HCT116 (cell line): ENCODE measurements around the gene EPS8. TPM values are rescaled to one million over a fixed set of nuclear protein-coding genes. Genes with fewer than 3 reads are reported as not detected.
A peak's percentile ranks its signal among the peaks of the same experiment; 100 is the strongest.

Experiments used
- ATAC-seq: fragments of 200-7000 bp; cut with Tn5 transposase; 2 replicates; pipeline ENCODE4 v1.9.1; 2020; ENCODE audit warnings: mild to moderate bottlenecking, moderate library complexity
- BruUV-seq: library from RNA; stranded (reverse); fragments of 400-500 nt; replicated peaks from 2 replicates; lab custom pipeline; 2021; lab: Mats Ljungman, UMichigan
- CTCF ChIA-PET: fragments of 300-600 bp; sonication (Branson Sonifier 250); formaldehyde crosslinking; loops from one replicate; lab custom pipeline; 2021; ENCODE audit warnings: antibody characterized with exemption; lab: Charles Lee
- POLR2A ChIA-PET: fragments of 300-600, 350-600 bp; sonication (Branson Sonifier 250); formaldehyde crosslinking; loops from one replicate; lab custom pipeline; 2021; ENCODE audit warnings: antibody characterized with exemption; lab: Charles Lee
- RAD21 ChIA-PET, 2 experiments: fragments of 300-600 bp; sonication (Branson Sonifier 250); formaldehyde crosslinking; loops; one replicate each; lab custom pipeline; 2023; ENCODE audit warnings: low total read pairs in 2 of 2; ENCODE audit not compliant: uncharacterized antibody in 2 of 2, unreplicated experiment in 2 of 2, low non-redundant PET in 1 of 2; lab: Charles Lee
- DNase-seq: peaks from one replicate; pipeline ENCODE4 v3.0.0-alpha.2; 2010; ENCODE audit warnings: low read depth, low spot score
- H2AFZ ChIP-seq: fragments of 200-600 bp; shearing (Covaris generic), sonication (generic); 2 replicates; pipeline ENCODE4 v1.6.1; 2017; ENCODE audit warnings: low read depth, mixed run types, mixed read lengths, antibody characterized with exemption, low read length; ENCODE audit not compliant: poor library complexity, severe bottlenecking
- H3K27ac ChIP-seq: 2 replicates; pipeline ENCODE4 v1.5.1; 2012; ENCODE audit warnings: low read depth, low read length
- H3K27me3 ChIP-seq: fragments of 200-600 bp; sonication (generic); 2 replicates; pipeline ENCODE4 v1.6.1; 2016; ENCODE audit warnings: mixed run types, low read length, mixed read lengths; ENCODE audit not compliant: insufficient read depth
- H3K36me3 ChIP-seq, 2 experiments: fragments of 200-500 bp in 1 of 2; fragments of 200-600 bp in 1 of 2; sonication (Bioruptor generic) in 1 of 2; sonication (generic) in 1 of 2; 2 replicates each; pipeline versions ENCODE4 v1.5.1 to v1.6.1; 2014 to 2016; ENCODE audit warnings: low read length in 2 of 2, inconsistent platforms in 1 of 2, mixed read lengths in 1 of 2, mixed run types in 1 of 2; ENCODE audit not compliant: insufficient read depth in 2 of 2, control insufficient read depth in 1 of 2
- H3K4me1 ChIP-seq, 2 experiments: fragments of 200-600 bp in 1 of 2; sonication (generic) in 1 of 2; 2 replicates each; pipeline versions ENCODE4 v1.5.1 to v1.6.1; 2012 to 2017; ENCODE audit warnings: low read length in 2 of 2, inconsistent platforms in 1 of 2, mild to moderate bottlenecking in 1 of 2, mixed read lengths in 1 of 2, mixed run types in 1 of 2, moderate library complexity in 1 of 2; ENCODE audit not compliant: insufficient read depth in 2 of 2, control insufficient read depth in 1 of 2
- H3K4me2 ChIP-seq: fragments of 200-600 bp; sonication (generic); 2 replicates; pipeline ENCODE4 v1.6.1; 2017; ENCODE audit warnings: mixed run types, low read length, mixed read lengths
- H3K4me3 ChIP-seq, 2 experiments: fragments of 200-600 bp in 1 of 2; sonication (generic) in 1 of 2; replicated peaks in 1 of 2; 2 replicates each; pipeline ENCODE4 v1.5.1; 2011 to 2016; ENCODE audit warnings: low read length in 2 of 2, control low read depth in 1 of 2, low read depth in 1 of 2, mild to moderate bottlenecking in 1 of 2, mixed read lengths in 1 of 2, mixed run types in 1 of 2
- H3K79me2 ChIP-seq: fragments of 200-600 bp; sonication (generic); 2 replicates; pipeline ENCODE4 v1.6.1; 2017; ENCODE audit warnings: mild to moderate bottlenecking, mixed run types, low read length, moderate library complexity, mixed read lengths; ENCODE audit not compliant: insufficient read depth
- H3K9ac ChIP-seq: fragments of 200-600 bp; sonication (generic); 2 replicates; pipeline ENCODE4 v1.6.1; 2016; ENCODE audit warnings: low read length, mixed read lengths
- H3K9me2 ChIP-seq: fragments of 200-600 bp; sonication (generic), shearing (Covaris generic); 2 replicates; pipeline ENCODE4 v1.6.1; 2017; ENCODE audit warnings: mixed run types, mild to moderate bottlenecking, moderate library complexity; ENCODE audit not compliant: insufficient read depth
- H3K9me3 ChIP-seq, 2 experiments: fragments of 200-500 bp in 1 of 2; fragments of 200-600 bp in 1 of 2; sonication (Bioruptor generic) in 1 of 2; sonication (generic) in 1 of 2; 2 replicates each; pipeline ENCODE4 v1.6.1; 2014 to 2017; ENCODE audit warnings: low read length in 2 of 2, mixed read lengths in 2 of 2, inconsistent platforms in 1 of 2, low read depth in 1 of 2, mild to moderate bottlenecking in 1 of 2, mixed run types in 1 of 2, moderate library complexity in 1 of 2; ENCODE audit not compliant: control insufficient read depth in 1 of 2, insufficient read depth in 1 of 2
- H4K20me1 ChIP-seq: fragments of 200-600 bp; sonication (generic), shearing (Covaris generic); 2 replicates; pipeline ENCODE4 v1.6.1; 2017; ENCODE audit warnings: mixed run types, mild to moderate bottlenecking, moderate library complexity; ENCODE audit not compliant: insufficient read depth
- CBX3 ChIP-seq: IDR thresholded peaks from 2 replicates; pipeline ENCODE4 v1.6.1; 2012; ENCODE audit warnings: low read depth
- CEBPB ChIP-seq: IDR thresholded peaks from 2 replicates; pipeline ENCODE4 v1.6.1; 2012; ENCODE audit warnings: low read depth
- CTCF ChIP-seq, 3 experiments: fragments of 200-600 bp in 1 of 3; sonication (generic) in 1 of 3; IDR thresholded peaks in 2 of 3; conservative IDR thresholded peaks in 1 of 3; 2 replicates each; pipeline ENCODE4 v1.5.1; 2012 to 2017; ENCODE audit warnings: low read depth in 2 of 3, low read length in 2 of 3, antibody characterized with exemption in 1 of 3, borderline replicate concordance in 1 of 3, control low read depth in 1 of 3, mild to moderate bottlenecking in 1 of 3, mixed read lengths in 1 of 3, mixed run types in 1 of 3, moderate library complexity in 1 of 3; ENCODE audit not compliant: insufficient read depth in 1 of 3
- EGR1 ChIP-seq: IDR thresholded peaks from 2 replicates; pipeline ENCODE4 v1.6.1; 2012; ENCODE audit warnings: low read depth
- EZH2phosphoT487 ChIP-seq: fragments of 200-600 bp; IDR thresholded peaks from 2 replicates; pipeline ENCODE4 v1.6.1; 2018; ENCODE audit warnings: antibody characterized with exemption, borderline replicate concordance
- FOSL1 ChIP-seq: IDR thresholded peaks from 2 replicates; pipeline ENCODE4 v1.6.1; 2012; ENCODE audit warnings: low read depth
- MAX ChIP-seq: IDR thresholded peaks from 2 replicates; pipeline ENCODE4 v1.6.1; 2012
- POLR2AphosphoS5 ChIP-seq: IDR thresholded peaks from 2 replicates; pipeline ENCODE4 v1.6.1; 2011; ENCODE audit warnings: mild to moderate bottlenecking, low read depth, low read length, moderate library complexity
- RAD21 ChIP-seq: IDR thresholded peaks from 2 replicates; pipeline ENCODE4 v1.6.1; 2012; ENCODE audit warnings: low read depth, mild to moderate bottlenecking
- SP1 ChIP-seq: IDR thresholded peaks from 2 replicates; pipeline ENCODE4 v1.6.1; 2012; ENCODE audit warnings: low read depth
- TCF7L2 ChIP-seq: IDR thresholded peaks from 2 replicates; pipeline ENCODE4 v1.7.0; 2011; ENCODE audit warnings: borderline replicate concordance, inconsistent platforms; ENCODE audit not compliant: insufficient read depth, insufficient read length; ENCODE audit errors: extremely low read depth
- YY1 ChIP-seq: IDR thresholded peaks from 2 replicates; pipeline ENCODE4 v1.6.1; 2011; ENCODE audit warnings: low read length, low read depth, moderate library complexity, mild to moderate bottlenecking; ENCODE audit not compliant: insufficient replicate concordance; ENCODE audit errors: extremely low read depth
- ZFX ChIP-seq: fragments of 450-650 bp; IDR thresholded peaks from 2 replicates; pipeline ENCODE4 v1.6.1; 2017
- intact Hi-C: fragments of 100-400 bp; cut with micrococcal nuclease; formaldehyde crosslinking; loops from 2 replicates; pipeline ENCODE4 v1.10.0; 2022
- total RNA-seq: library from RNA; stranded (reverse); gene quantifications from one replicate; pipeline ENCODE4 v1.2.1, GENCODE V29; 2021; ENCODE audit not compliant: unreplicated experiment

EPS8 gene
- total RNA-seq, 1 experiment from 2014 or later, result 49.9 TPM

- TF ChIP-seq FOSL1, result no peak
- TF ChIP-seq CTCF (IDR thresholded peaks at IDR 0.05 in 2 of 3, conservative IDR thresholded peaks at IDR 0.05 in 1 of 3; ENCODE audit: borderline replicate concordance in 1 of 3, insufficient read depth in 1 of 3, low read depth in 2 of 3, low read length in 2 of 3), result no peak
- no peak for TF ChIP-seq CEBPB
- no peak for TF ChIP-seq EZH2phosphoT487
- TF ChIP-seq ZFX, result no peak
- no peak for TF ChIP-seq CBX3
- TF ChIP-seq POLR2AphosphoS5, result no peak
- TF ChIP-seq EGR1, result no peak
- no peak for TF ChIP-seq SP1
- TF ChIP-seq YY1, result no peak
- no peak for TF ChIP-seq RAD21
- TF ChIP-seq MAX, result no peak
- no peak for TF ChIP-seq TCF7L2
- Histone ChIP-seq H3K4me3 (no peak overlapping the region), H2AFZ (peak overlapping the region; percentile 10), H3K79me2 (no peaks in the 10 kb centered on the region), H3K4me1 (peaks cover 0 to 6% of the 10 kb centered on the region in 2 experiments; a peak in 1 of 4 replicates), H3K27ac (no peak overlapping the region), H3K4me2 (no peak overlapping the region), H3K9ac (no peak overlapping the region), H3K36me3 (no peaks in the 10 kb centered on the region), H3K9me2 (no peaks in the 10 kb centered on the region), H3K9me3 (no peaks in the 10 kb centered on the region), H3K27me3 (no peaks in the 10 kb centered on the region), H4K20me1 (no peaks in the 10 kb centered on the region)
- intact Hi-C loops, result no loop called here
- ChIA-PET RAD21 (no interaction called here), POLR2A (no interaction called here), CTCF (no interaction called here)
- no peak for ATAC-seq
- no TSS peak for BruUV-seq
- DNase-seq, result no peak
Observed at GRCh38 chr12:15830538-15830937, 41.4 kb upstream of the EPS8 start.
